H9 (cell line): ENCODE data around the gene RGS13. TPM values are rescaled to one million over a fixed set of nuclear protein-coding genes. Genes with fewer than 3 reads are reported as not detected.

Experiments used
- DNase-seq: peaks from one replicate; pipeline ENCODE4 v3.0.0-alpha.2; 2017
- H2AFZ ChIP-seq: one replicate; pipeline ENCODE4 v1.6.1; 2013; ENCODE audit warnings: mild to moderate bottlenecking, low read length, control low read depth, moderate library complexity
- H2AK5ac ChIP-seq: 2 replicates; pipeline ENCODE4 v1.6.1; 2013; ENCODE audit warnings: low read length, control low read depth, mixed read lengths; ENCODE audit not compliant: insufficient read length
- H2BK120ac ChIP-seq: one replicate; pipeline ENCODE4 v1.6.1; 2013; ENCODE audit warnings: low read depth, mild to moderate bottlenecking, low read length, control low read depth, inconsistent platforms; ENCODE audit not compliant: poor library complexity, severe bottlenecking
- H2BK12ac ChIP-seq: 2 replicates; pipeline ENCODE4 v1.6.1; 2013; ENCODE audit warnings: low read length, control low read depth, mixed read lengths, low read depth; ENCODE audit not compliant: insufficient read length
- H2BK15ac ChIP-seq: 2 replicates; pipeline ENCODE4 v1.6.1; 2013; ENCODE audit warnings: low read depth, low read length, control low read depth
- H2BK20ac ChIP-seq: one replicate; pipeline ENCODE4 v1.6.1; 2013; ENCODE audit warnings: low read depth, mild to moderate bottlenecking, low read length, control low read depth, inconsistent platforms; ENCODE audit not compliant: poor library complexity, severe bottlenecking
- H2BK5ac ChIP-seq: 2 replicates; pipeline ENCODE4 v1.6.1; 2013; ENCODE audit warnings: low read length, control low read depth, mixed read lengths; ENCODE audit not compliant: insufficient read length
- H3K14ac ChIP-seq: 2 replicates; pipeline ENCODE4 v1.6.1; 2013; ENCODE audit warnings: low read length, control low read depth; ENCODE audit not compliant: insufficient read depth
- H3K18ac ChIP-seq: 2 replicates; pipeline ENCODE4 v1.6.1; 2013; ENCODE audit warnings: low read depth, mild to moderate bottlenecking, mixed read lengths, low read length, control low read depth; ENCODE audit not compliant: insufficient read length
- H3K23ac ChIP-seq: 2 replicates; pipeline ENCODE4 v1.6.1; 2013; ENCODE audit warnings: low read length, control low read depth, mixed read lengths, low read depth; ENCODE audit not compliant: insufficient read length
- H3K23me2 ChIP-seq: 2 replicates; pipeline ENCODE4 v1.6.1; 2013; ENCODE audit warnings: low read depth, mild to moderate bottlenecking, mixed read lengths, low read length, control low read depth; ENCODE audit not compliant: insufficient read length, poor library complexity, severe bottlenecking
- H3K27ac ChIP-seq: 2 replicates; pipeline ENCODE4 v1.5.1; 2013; ENCODE audit warnings: low read length, control low read depth, mixed read lengths, low read depth; ENCODE audit not compliant: insufficient read length
- H3K27me3 ChIP-seq: 2 replicates; pipeline ENCODE4 v1.6.1; 2013; ENCODE audit warnings: low read length, control low read depth, inconsistent platforms; ENCODE audit not compliant: insufficient read depth
- H3K4ac ChIP-seq: 2 replicates; pipeline ENCODE4 v1.6.1; 2013; ENCODE audit warnings: low read depth, mild to moderate bottlenecking, control low read depth, inconsistent platforms, low read length, moderate library complexity
- H3K4me1 ChIP-seq: 2 replicates; pipeline ENCODE4 v1.6.1; 2013; ENCODE audit warnings: low read length, control low read depth, inconsistent platforms; ENCODE audit not compliant: insufficient read depth
- H3K4me2 ChIP-seq: 2 replicates; pipeline ENCODE4 v1.6.1; 2013; ENCODE audit warnings: low read length, control low read depth, mixed read lengths; ENCODE audit not compliant: insufficient read length, insufficient read depth
- H3K56ac ChIP-seq: 2 replicates; pipeline ENCODE4 v1.6.1; 2013; ENCODE audit warnings: low read depth, mild to moderate bottlenecking, mixed read lengths, low read length, control low read depth; ENCODE audit not compliant: insufficient read length
- H3K79me1 ChIP-seq: 2 replicates; pipeline ENCODE4 v1.6.1; 2013; ENCODE audit warnings: low read depth, mild to moderate bottlenecking, moderate library complexity, low read length, control low read depth, inconsistent platforms; ENCODE audit not compliant: insufficient read depth, poor library complexity, severe bottlenecking
- H3K79me2 ChIP-seq: 2 replicates; pipeline ENCODE4 v1.6.1; 2013; ENCODE audit warnings: low read length, control low read depth, inconsistent platforms; ENCODE audit not compliant: insufficient read depth
- H3K9ac ChIP-seq: 2 replicates; pipeline ENCODE4 v1.6.1; 2013; ENCODE audit warnings: low read length, control low read depth, mixed read lengths; ENCODE audit not compliant: insufficient read length; ENCODE audit errors: extremely low read depth
- H3K9me3 ChIP-seq: one replicate; pipeline ENCODE4 v1.6.1; 2013; ENCODE audit warnings: low read depth, low read length, inconsistent platforms; ENCODE audit not compliant: control insufficient read depth
- H3T11ph ChIP-seq: one replicate; pipeline ENCODE4 v1.6.1; 2013; ENCODE audit warnings: mild to moderate bottlenecking, low read length, control low read depth, inconsistent platforms
- H4K20me1 ChIP-seq: one replicate; pipeline ENCODE4 v1.6.1; 2013; ENCODE audit not compliant: control insufficient read depth, insufficient read length, insufficient read depth
- H4K5ac ChIP-seq: 2 replicates; pipeline ENCODE4 v1.6.1; 2013; ENCODE audit warnings: low read depth, mild to moderate bottlenecking, mixed read lengths, low read length, control low read depth; ENCODE audit not compliant: insufficient read length
- H4K8ac ChIP-seq: replicated peaks from 2 replicates; pipeline ENCODE4 v1.6.1; 2013; ENCODE audit warnings: low read length, control low read depth, mixed read lengths, low read depth; ENCODE audit not compliant: insufficient read length
- H4K91ac ChIP-seq: 2 replicates; pipeline ENCODE4 v1.6.1; 2013; ENCODE audit warnings: low read depth, mild to moderate bottlenecking, moderate library complexity, mixed read lengths, low read length, control low read depth; ENCODE audit not compliant: insufficient read length
- H3K27ac Mint-ChIP-seq, 3 experiments: 2 replicates in 2 of 3; 3 replicates in 1 of 3; pipeline ENCODE4 v1.8.0; 2020 to 2021; ENCODE audit warnings: mixed read lengths in 3 of 3, mild to moderate bottlenecking in 1 of 3, moderate library complexity in 1 of 3
- H3K27me3 Mint-ChIP-seq: 2 replicates; pipeline ENCODE4 v1.8.0; 2021; ENCODE audit warnings: low read depth, mild to moderate bottlenecking, moderate library complexity, mixed read lengths
- H3K36me3 Mint-ChIP-seq, 3 experiments: 2 replicates in 2 of 3; 3 replicates in 1 of 3; pipeline ENCODE4 v1.8.0; 2020 to 2021; ENCODE audit warnings: low read depth in 3 of 3, mixed read lengths in 3 of 3; ENCODE audit not compliant: insufficient read depth in 1 of 3
- H3K4me1 Mint-ChIP-seq, 2 experiments: 2 replicates each; pipeline ENCODE4 v1.8.0; 2020; ENCODE audit warnings: mixed read lengths in 2 of 2
- H3K4me3 Mint-ChIP-seq, 2 experiments: 2 replicates in 1 of 2; 3 replicates in 1 of 2; pipeline ENCODE4 v1.8.0; 2020 to 2021; ENCODE audit warnings: mild to moderate bottlenecking in 2 of 2, mixed read lengths in 2 of 2, moderate library complexity in 1 of 2
- H3K9me3 Mint-ChIP-seq, 2 experiments: 2 replicates in 1 of 2; 3 replicates in 1 of 2; pipeline ENCODE4 v1.8.0; 2020; ENCODE audit warnings: mild to moderate bottlenecking in 2 of 2, mixed read lengths in 2 of 2, moderate library complexity in 1 of 2
- CTCF ChIP-seq: fragments of 200-600 bp; sonication (generic); conservative IDR thresholded peaks from 3 replicates; pipeline ENCODE4 v1.8.0; 2021; ENCODE audit warnings: antibody characterized with exemption, mild to moderate bottlenecking
- WGBS: extraction: QIAGEN DNeasy Blood & Tissue Kit; methylation state at CpG from one replicate; pipeline ENCODE4 v1.1.7; 2013; ENCODE audit warnings: missing lambda C conversion rate, low lambda C conversion rate, mixed read lengths; ENCODE audit not compliant: insufficient read length; ENCODE audit errors: extremely low coverage; 5-methylcytosine and 5-hydroxymethylcytosine counted together
- total RNA-seq: library from RNA; stranded (reverse); gene quantifications from 2 replicates; pipeline ENCODE4 v1.2.1, GENCODE V29; 2021

The RGS13 gene
- total RNA-seq, 1 experiment from 2014 or later, result not detected

GRCh38 chr1:192632188-192632587, 3.8 kb upstream of the RGS13 start:
- H3K14ac ChIP-seq, result no peak overlapping the region
- Mint-ChIP-seq H3K36me3 (no peaks in the 10 kb centered on the region), H3K27ac (no peak overlapping the region), H3K4me1 (peaks cover 9 to 12% of the 10 kb centered on the region in 2 experiments), H3K27me3 (no peaks in the 10 kb centered on the region), H3K4me3 (no peak overlapping the region), H3K9me3 (no peaks in the 10 kb centered on the region)
- no peaks in the 10 kb centered on the region for H3K27me3 ChIP-seq
- no peak overlapping the region for H2BK12ac ChIP-seq
- H2BK5ac ChIP-seq, result no peak overlapping the region
- no peak overlapping the region for H3K4me2 ChIP-seq
- H2BK120ac ChIP-seq, result no peak overlapping the region
- H3K9ac ChIP-seq, result no peak overlapping the region
- no peak overlapping the region for H3K27ac ChIP-seq
- no peaks in the 10 kb centered on the region for H3K79me1 ChIP-seq
- H3K56ac ChIP-seq, result no peak overlapping the region
- no peak overlapping the region for H3K4ac ChIP-seq
- H3K18ac ChIP-seq, result no peak overlapping the region
- H3K23ac ChIP-seq, result no peak overlapping the region
- WGBS, result no CpG with 5 or more reads among the region's 3 CpGs
- no peaks in the 10 kb centered on the region for H3K4me1 ChIP-seq
- no peak overlapping the region for H4K8ac ChIP-seq
- no peak for DNase-seq
- no peak overlapping the region for H4K5ac ChIP-seq
- H3T11ph ChIP-seq, result no peak overlapping the region
- no peaks in the 10 kb centered on the region for H4K20me1 ChIP-seq
- no peaks in the 10 kb centered on the region for H3K9me3 ChIP-seq
- H4K91ac ChIP-seq, result no peak overlapping the region
- no peak overlapping the region for H2BK20ac ChIP-seq
- H2AK5ac ChIP-seq, result no peak overlapping the region
- H3K23me2 ChIP-seq, result no peaks in the 10 kb centered on the region
- H2AFZ ChIP-seq, result no peak overlapping the region
- H3K79me2 ChIP-seq, result no peaks in the 10 kb centered on the region
- H2BK15ac ChIP-seq, result no peak overlapping the region
- TF ChIP-seq CTCF, result no peak
